ENCODE results near the gene RAB43.

- TF ChIP-seq CTCF (conservative IDR thresholded peaks at IDR 0.05; ENCODE audit: low read length) = no peak
- no peak for TF ChIP-seq EZH2phosphoT487 (IDR thresholded peaks at IDR 0.05; ENCODE audit: borderline replicate concordance)
Observed at GRCh38 chr3:129128357-129129155, 7.0 kb upstream of the RAB43 start.

All from Loucy (cell line).